HL-60 (cell line): ENCODE results near the gene RPS8.

Source experiments
- CTCF ChIP-seq: IDR thresholded peaks from one replicate; pipeline ENCODE4 v1.5.1; 2011; ENCODE audit warnings: low read length, control low read depth, inconsistent platforms; ENCODE audit not compliant: insufficient read depth
- POLR2AphosphoS5 ChIP-seq: IDR thresholded peaks from 2 replicates; pipeline ENCODE4 v1.6.1; 2012; ENCODE audit warnings: low read depth

DNA sequence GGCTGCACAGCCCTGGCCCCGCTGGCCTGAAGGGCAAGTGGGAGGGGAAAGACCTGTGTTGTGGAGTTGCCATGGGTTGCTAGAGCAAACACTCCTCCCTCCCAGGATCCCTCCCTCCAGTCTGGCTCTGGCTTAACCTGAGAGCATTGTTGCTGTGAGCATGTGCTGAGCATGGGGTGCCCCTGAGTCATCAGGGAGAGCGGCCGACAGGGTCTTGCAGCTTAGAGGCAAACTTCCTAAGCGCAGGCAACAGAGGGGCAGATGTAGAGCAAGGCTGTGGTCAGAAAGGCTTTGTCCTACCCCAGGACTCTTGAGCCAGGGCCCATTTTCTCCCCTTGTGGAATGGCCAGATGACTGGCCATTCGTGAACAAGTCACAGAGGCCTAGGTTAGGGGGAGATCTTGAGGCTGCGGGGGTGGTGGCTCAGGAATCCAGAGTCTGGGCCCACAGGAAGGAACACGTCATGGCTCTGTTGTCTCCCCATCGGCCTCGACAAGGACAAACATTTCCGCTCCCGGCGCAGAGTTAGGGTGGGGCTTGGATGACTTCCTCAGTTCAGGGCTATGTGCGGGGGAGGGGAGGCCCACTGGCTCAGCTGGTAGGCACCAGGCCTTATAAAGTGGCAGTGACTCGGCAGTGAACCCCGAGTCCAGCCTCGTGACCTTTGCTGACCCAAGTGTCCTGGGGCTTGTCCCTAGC is 32.2 kb downstream of the RPS8 start:
- TF ChIP-seq POLR2AphosphoS5 (peak; percentile 91), CTCF (no peak)
